C1 segment of cervical spinal cord (tissue), 14 donors: ENCODE data around the gene GJD4.

Source experiments
- DNase-seq, 14 donors: peaks; one replicate each; lab custom pipeline; 2025; lab: John Stamatoyannopoulos, UW

Gene GJD4

GRCh38 chr10:35605191-35605590 lies at the start of gene GJD4:
Gene GJD4, plus strand, starts transcription at chr10:35605341. Its CDS starts 227 bp downstream, at chr10:35605568.
- DNase-seq: no peak

DNA sequence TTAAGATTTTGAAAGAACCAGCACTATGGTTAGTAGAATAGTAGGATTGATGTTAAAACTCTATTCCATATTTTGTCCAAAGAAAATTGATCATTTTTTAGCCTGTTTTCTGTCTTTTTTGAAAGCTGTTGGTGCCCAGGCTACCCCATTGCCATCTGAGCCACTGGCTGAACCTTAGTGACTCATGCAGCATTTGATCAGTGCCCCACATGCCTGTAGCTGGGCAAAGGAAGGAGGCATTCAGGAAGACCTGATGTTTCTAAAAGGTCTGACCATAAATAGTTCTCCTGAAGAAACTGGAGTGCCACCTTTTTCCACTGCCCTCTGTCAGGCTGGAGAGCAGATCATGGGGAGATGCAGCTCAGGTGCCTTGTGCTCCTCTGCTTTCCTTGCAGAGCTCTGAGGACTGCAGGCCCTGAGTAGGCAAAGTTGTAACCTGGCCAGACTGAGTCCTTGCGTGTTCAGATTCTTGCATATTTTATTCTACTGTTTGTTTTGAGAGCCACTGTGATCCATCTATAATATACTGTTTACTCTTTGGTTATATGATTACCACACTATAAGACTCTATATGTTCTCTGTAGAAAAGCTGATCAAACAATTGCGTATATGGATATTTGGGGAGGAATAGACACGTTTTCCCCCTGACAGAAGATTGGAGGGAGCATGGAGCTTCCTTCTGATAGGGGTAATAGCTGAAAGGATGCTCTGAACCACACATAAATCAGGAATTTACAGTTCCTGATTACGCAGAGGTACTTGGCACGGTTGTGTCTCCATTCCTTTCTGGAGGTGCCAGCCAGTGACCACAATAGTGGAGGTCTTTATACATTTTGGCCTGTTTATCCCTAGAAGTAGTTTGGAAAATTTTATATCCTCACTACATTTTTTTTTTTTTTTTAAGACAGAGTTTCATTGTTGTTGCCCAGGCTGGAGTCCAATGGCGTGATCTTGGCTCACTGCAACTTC lies 48.9 kb upstream of the GJD4 start:
- peak in 1 of 14 donors; percentile 23 for DNase-seq

DNA sequence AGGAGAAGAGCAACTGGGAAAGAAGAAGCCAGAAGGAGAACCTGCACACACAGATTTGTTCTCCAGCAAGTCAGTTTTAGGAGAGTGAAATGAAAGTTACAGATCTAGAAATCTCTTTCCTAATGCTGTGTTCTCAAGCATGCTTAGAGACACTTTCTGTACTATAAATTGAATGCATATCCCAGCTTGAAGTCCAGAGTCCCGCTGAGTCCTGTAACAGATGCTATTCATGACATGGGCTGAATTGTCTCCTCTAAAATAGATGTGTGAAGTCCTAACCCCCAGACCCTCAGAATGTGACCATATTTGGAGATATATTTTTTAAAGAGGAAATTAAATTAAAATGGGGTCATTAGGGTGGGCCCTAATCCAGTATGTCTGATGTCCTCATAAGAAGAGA lies 46.9 kb upstream of the GJD4 start:
- DNase-seq: no peak

GRCh38 chr10:35559416-35559815 lies 45.7 kb upstream of the GJD4 start:
- no peak for DNase-seq

DNA sequence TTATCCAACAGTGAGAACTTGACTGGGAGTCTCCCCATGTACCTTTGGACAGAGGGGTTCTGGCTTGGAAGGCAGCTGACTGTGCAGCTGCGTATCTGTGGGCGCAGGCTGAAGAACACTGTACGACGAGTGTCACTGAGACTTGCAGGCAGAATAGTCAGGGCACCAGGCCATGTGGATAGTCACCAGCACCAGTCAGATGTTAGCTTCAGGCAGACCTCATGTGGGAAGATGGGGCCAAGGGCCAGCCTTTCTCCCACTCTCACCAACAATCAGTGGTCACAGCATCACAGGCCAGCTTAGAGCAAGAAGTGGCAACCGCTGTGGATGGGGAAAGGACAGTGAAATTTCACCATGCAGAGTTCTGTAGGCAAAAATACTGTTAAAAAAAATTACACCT lies 43.4 kb upstream of the GJD4 start:
- DNase-seq: peak in 8 of 14 donors; percentile 13 to 43 (median 33)

- DNase-seq: no peak
Observed at GRCh38 chr10:35562427-35562826, 42.7 kb upstream of the GJD4 start.

- peak in 2 of 14 donors; percentile 9 to 26 for DNase-seq
Observed at GRCh38 chr10:35563261-35563891, 41.8 kb upstream of the GJD4 start.

- DNase-seq: peak in 7 of 14 donors; percentile 13 to 62 (median 30)
Observed at GRCh38 chr10:35564341-35564968, 40.7 kb upstream of the GJD4 start.

DNA sequence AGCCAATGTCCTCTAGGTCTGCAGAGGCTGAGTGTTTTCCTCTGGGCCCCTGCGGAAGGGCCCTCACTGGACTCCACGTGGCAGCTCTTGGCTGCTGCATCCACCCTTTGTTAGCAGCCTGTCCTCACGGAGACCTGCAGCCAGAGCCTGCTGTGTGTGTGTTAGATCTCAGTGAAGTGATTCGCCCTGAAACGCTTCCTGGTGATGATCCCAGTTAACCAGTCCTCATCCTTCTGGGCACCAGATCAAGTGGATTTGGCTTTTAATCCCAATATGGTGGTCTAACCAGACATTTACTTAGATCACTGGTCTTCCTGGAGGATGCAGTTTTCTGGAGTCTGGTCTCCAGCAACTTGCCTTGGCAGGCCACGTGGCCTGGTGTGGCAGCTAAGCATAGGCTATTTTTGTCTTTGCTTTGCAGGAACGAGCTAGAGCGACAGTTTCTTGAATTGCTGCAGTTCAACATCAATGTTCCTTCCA lies 39.5 kb upstream of the GJD4 start:
- peak in 8 of 14 donors; percentile 16 to 51 (median 26) for DNase-seq

- no peak for DNase-seq
Observed at GRCh38 chr10:35567951-35568350, 37.2 kb upstream of the GJD4 start.

DNA sequence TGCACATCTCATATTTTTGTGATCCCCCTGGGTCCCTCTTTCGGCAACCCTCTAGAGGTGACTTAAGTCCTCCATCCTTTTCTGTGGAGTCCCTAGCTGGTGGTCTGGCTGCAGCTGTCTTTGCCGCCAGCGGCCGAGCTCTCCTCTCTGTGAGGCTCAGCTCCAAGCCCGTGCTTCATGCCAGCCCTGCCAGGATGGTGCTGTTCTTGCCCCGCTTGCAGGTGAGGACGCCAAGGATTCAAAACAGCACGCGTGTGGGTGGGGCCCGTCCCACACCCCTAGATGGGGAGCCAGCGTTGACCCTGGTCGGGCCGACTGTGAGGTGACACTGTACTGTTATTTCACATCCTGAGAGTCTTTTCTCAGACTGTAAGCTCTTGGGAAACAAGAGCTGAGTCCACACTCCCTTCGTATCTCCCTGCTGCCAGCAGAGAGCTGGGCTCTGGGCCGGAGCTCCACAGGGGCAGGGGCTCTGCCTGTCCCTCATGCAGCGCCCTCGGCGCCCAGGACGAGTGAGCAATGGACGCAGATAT lies 36.6 kb upstream of the GJD4 start:
- DNase-seq: no peak

DNA sequence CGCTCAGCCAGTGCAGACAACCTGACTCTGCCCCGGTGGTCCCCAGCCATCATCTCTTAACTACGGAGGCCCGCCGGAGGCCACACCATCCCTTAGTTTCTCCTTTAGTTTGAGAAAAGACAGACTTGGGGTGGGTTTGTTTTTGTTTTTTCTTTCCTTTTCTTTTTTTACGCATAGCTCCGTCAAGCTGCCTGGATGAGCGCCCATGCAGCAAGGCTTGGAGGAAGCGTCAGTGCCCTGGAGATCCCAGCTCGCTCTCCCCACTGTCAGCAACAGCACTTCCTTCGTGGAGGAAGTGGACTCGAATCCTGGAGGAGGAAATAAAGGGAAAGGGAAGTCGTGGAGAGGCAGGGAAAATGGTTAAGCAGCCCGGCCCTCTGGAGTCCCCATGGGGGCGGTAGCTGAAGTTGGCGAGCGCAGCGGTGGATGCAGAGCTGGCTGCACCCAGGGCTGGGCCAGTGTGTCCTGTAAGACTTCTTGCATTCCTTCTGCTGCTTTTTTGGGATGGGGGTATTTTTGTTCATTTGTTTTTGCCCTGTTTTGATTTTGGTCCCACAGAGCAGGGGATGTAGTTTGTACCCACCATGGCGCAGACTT lies 35.9 kb upstream of the GJD4 start:
- no peak for DNase-seq

DNA sequence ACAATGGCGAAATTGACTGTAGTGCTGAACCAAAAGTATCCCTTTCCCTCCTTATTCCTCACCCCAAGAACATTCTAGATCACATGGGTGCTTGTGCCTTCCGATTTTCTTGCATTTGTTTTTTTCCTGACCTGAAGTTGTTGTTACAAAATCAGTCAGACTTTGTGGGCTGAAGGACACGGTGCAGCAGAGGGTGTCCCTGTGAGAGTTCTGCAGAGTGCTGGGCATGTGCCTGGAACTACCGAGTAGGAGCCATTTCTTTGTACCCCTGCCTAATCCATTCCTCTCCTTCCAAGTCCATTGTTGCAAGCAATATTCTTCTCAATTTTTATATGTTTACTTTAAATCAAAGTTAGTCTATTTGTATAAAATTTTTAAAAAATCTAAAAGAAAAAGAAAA lies 35.3 kb upstream of the GJD4 start:
- no peak for DNase-seq

- DNase-seq: no peak
Observed at GRCh38 chr10:35570397-35570796, 34.7 kb upstream of the GJD4 start.

DNA sequence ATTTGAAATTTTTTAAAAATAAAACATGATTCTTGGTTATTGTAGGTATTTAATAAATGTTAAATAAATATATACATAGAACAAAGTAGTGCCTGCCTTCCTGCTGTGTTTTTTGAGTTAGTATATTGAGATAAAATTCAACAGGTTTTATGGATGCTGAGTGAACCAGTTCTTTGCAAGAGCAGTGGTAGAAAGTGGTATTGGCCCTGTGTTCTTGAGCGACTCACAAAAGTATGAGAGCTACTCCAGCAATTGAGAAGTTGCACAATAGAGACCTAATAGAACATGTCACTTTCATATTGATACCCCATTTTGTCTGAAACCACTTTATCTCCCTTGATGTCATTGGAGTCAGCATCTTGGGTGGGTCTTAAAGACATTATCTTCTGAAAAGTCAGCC lies 32.6 kb upstream of the GJD4 start:
- DNase-seq: no peak

- DNase-seq: no peak
Observed at GRCh38 chr10:35573796-35574195, 31.3 kb upstream of the GJD4 start.

DNA sequence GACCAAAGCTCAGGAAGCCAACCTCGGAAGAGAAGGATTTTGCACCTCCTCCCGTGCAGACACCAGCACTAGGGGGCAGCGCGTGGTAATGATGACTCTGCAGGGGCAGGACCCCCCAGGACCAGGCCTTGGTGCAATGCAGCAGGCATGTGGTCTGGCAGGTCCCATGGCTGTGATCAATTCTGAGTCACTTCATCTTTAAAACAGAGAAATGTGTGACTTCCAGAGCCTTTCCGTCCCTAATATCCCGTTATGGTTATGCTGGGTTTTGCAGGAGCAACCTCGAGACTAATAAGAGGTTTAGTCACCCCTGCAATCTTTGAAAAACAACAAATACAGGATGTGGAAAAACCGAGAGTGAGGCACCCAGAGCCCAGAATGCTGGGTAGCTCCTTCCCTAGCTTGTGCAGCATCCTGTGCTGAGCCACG lies 30.2 kb upstream of the GJD4 start:
- DNase-seq: no peak

DNA sequence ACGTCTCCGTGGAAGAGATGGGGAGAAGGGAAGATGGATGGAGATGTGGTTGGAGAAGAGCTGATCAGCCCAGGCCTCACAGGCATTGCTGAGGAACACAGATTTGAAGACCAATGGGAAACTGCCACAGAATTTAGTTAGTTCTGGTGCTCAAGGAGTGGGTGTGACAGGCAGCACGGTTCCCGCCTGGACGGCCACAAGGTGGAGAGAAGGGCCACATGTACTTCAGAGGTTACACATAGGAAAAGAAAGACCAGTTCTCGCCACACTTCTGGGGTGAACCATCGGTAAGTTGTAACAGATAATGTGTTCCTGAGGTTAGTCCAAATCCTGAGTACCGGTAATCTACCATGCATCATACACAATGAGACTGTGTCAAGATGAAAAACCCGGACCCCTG lies 29.5 kb upstream of the GJD4 start:
- DNase-seq: no peak

- DNase-seq: no peak
Observed at GRCh38 chr10:35576730-35577129, 28.4 kb upstream of the GJD4 start.

- DNase-seq: no peak
Observed at GRCh38 chr10:35577926-35578617, 27.1 kb upstream of the GJD4 start.

- DNase-seq: no peak
Observed at GRCh38 chr10:35578618-35578956, 26.6 kb upstream of the GJD4 start.
